PC-9 (cell line): Measurements from ENCODE around the gene EVI5L. TPM values are rescaled to one million over a fixed set of nuclear protein-coding genes. Genes with fewer than 3 reads are reported as not detected.

Source experiments
- BruUV-seq: library from RNA; stranded (reverse); fragments of 400-500 nt; replicated peaks from 2 replicates; lab custom pipeline; 2021; lab: Mats Ljungman, UMichigan
- CTCF ChIA-PET: fragments of 300-600 bp; sonication (Branson Sonifier 250); formaldehyde crosslinking; loops from one replicate; lab custom pipeline; 2022; ENCODE audit warnings: antibody characterized with exemption; lab: Charles Lee
- POLR2A ChIA-PET: fragments of 300-600 bp; sonication (Branson Sonifier 250); formaldehyde crosslinking; loops from one replicate; lab custom pipeline; 2022; ENCODE audit warnings: antibody characterized with exemption; ENCODE audit not compliant: unreplicated experiment; lab: Charles Lee
- DNase-seq, 2 experiments: peaks; one replicate each; pipeline versions ENCODE4 v3.0.0 to v3.0.0-alpha.2; 2015 to 2022; ENCODE audit warnings: mixed read lengths in 1 of 2
- H2AFZ ChIP-seq: fragments of 200-600 bp; sonication (generic); 2 replicates; pipeline ENCODE4 v1.8.1; 2017; ENCODE audit warnings: antibody characterized with exemption
- H3F3A ChIP-seq: fragments of 200-600 bp; sonication (generic); 2 replicates; pipeline ENCODE4 v1.8.1; 2017; ENCODE audit warnings: antibody characterized with exemption, mild to moderate bottlenecking, low read depth; ENCODE audit not compliant: insufficient read depth
- H3K27ac ChIP-seq: fragments of 200-600 bp; sonication (generic); 2 replicates; pipeline ENCODE4 v1.6.1; 2016; ENCODE audit warnings: mixed run types
- H3K27me3 ChIP-seq: fragments of 200-600 bp; sonication (generic); 2 replicates; pipeline ENCODE4 v1.6.1; 2016; ENCODE audit warnings: low read depth, mixed run types; ENCODE audit not compliant: insufficient read depth
- H3K36me3 ChIP-seq: fragments of 200-600 bp; sonication (generic); 2 replicates; pipeline ENCODE4 v1.6.1; 2016; ENCODE audit warnings: low read depth, mixed run types
- H3K4me1 ChIP-seq: fragments of 200-600 bp; sonication (generic); replicated peaks from 2 replicates; pipeline ENCODE4 v1.6.1; 2016; ENCODE audit warnings: mixed run types; ENCODE audit not compliant: insufficient read depth
- H3K4me2 ChIP-seq: fragments of 200-600 bp; sonication (generic); 2 replicates; pipeline ENCODE4 v1.6.1; 2017; ENCODE audit warnings: mixed run types
- H3K4me3 ChIP-seq: fragments of 200-600 bp; sonication (generic); 2 replicates; pipeline ENCODE4 v1.6.1; 2016; ENCODE audit warnings: mixed run types
- H3K79me2 ChIP-seq: fragments of 200-600 bp; sonication (generic); 2 replicates; pipeline ENCODE4 v1.6.1; 2017; ENCODE audit warnings: low read depth, mixed run types
- H3K9me2 ChIP-seq: fragments of 200-600 bp; sonication (generic); 2 replicates; pipeline ENCODE4 v1.8.1; 2017; ENCODE audit warnings: mild to moderate bottlenecking; ENCODE audit not compliant: insufficient read depth
- H3K9me3 ChIP-seq: fragments of 200-600 bp; sonication (generic); 2 replicates; pipeline ENCODE4 v1.8.1; 2016; ENCODE audit warnings: low read depth; ENCODE audit not compliant: insufficient read depth
- H4K20me1 ChIP-seq: fragments of 200-600 bp; sonication (generic); 2 replicates; pipeline ENCODE4 v1.8.1; 2017; ENCODE audit not compliant: insufficient read depth
- CTCF ChIP-seq: fragments of 200-600 bp; sonication (generic); conservative IDR thresholded peaks from 2 replicates; pipeline ENCODE4 v1.6.1; 2017; ENCODE audit warnings: mixed run types, antibody characterized with exemption, mild to moderate bottlenecking, moderate library complexity
- EZH2 ChIP-seq: fragments of 200-600 bp; sonication (generic); IDR thresholded peaks from 2 replicates; pipeline ENCODE4 v1.8.0; 2017; ENCODE audit warnings: antibody characterized with exemption, low read depth
- intact Hi-C: fragments of 100-400 bp; cut with micrococcal nuclease; formaldehyde crosslinking; loops from one replicate; pipeline ENCODE4 v1.10.0; 2022; ENCODE audit not compliant: unreplicated experiment
- total RNA-seq: library from RNA; stranded (reverse); gene quantifications from 2 replicates; pipeline ENCODE4 v1.2.3, GENCODE V29; 2021

Gene EVI5L
- total RNA-seq, 1 experiment from 2014 or later, result 19.2 TPM

GRCh38 chr19:7903244-7904073 is 73.4 kb downstream of the EVI5L start, which contains the start of gene MAP2K7:
Gene MAP2K7, plus strand, starts transcription at chr19:7903877. Its CDS starts 68 bp downstream, at chr19:7903945.
- Histone ChIP-seq H3K27me3 (no peaks in the 10 kb centered on the region), H4K20me1 (peaks cover 31% of the 10 kb centered on the region), H3K27ac (peak within 1 kb of the TSS; percentile 68), H2AFZ (peak within 1 kb of the TSS; percentile 84), H3K79me2 (peaks cover 63% of the 10 kb centered on the region), H3K4me2 (peak within 1 kb of the TSS; percentile 99), H3K9me3 (no peaks in the 10 kb centered on the region), H3K36me3 (0 out of 2 replicates have a peak, but pooled peaks cover 4% of the 10 kb centered on the region), H3K4me3 (peak within 1 kb of the TSS; percentile 86), H3F3A (peaks cover 19% of the 10 kb centered on the region), H3K4me1 (peaks cover 16% of the 10 kb centered on the region; the same call in 1 of the 2 replicates), H3K9me2 (no peaks in the 10 kb centered on the region)
- intact Hi-C loops, result loop anchor here (1.0 to 5.0 kb wide), 3 partner anchors 8 to 51 kb away; no protein-coding TSS in a partner anchor
- POLR2A ChIA-PET, result interaction anchor here (0.5 to 1.1 kb wide), 9 partner anchors 16 to 548 kb away, joined by 3 to 34 read pairs (median 4); partner anchors contain the start of genes PRR36 and SNAPC2
- DNase-seq, result peak; percentile 97 to 100
- BruUV-seq, result no TSS peak
- CTCF ChIA-PET, result interaction anchor here (0.6 to 2.2 kb wide), 3 partner anchors 18 to 50 kb away, joined by 3 to 10 read pairs (median 7); no protein-coding TSS in a partner anchor
- no peak for TF ChIP-seq EZH2
- peak; percentile 51; the same call in 1 of the 2 replicates for TF ChIP-seq CTCF

DNA sequence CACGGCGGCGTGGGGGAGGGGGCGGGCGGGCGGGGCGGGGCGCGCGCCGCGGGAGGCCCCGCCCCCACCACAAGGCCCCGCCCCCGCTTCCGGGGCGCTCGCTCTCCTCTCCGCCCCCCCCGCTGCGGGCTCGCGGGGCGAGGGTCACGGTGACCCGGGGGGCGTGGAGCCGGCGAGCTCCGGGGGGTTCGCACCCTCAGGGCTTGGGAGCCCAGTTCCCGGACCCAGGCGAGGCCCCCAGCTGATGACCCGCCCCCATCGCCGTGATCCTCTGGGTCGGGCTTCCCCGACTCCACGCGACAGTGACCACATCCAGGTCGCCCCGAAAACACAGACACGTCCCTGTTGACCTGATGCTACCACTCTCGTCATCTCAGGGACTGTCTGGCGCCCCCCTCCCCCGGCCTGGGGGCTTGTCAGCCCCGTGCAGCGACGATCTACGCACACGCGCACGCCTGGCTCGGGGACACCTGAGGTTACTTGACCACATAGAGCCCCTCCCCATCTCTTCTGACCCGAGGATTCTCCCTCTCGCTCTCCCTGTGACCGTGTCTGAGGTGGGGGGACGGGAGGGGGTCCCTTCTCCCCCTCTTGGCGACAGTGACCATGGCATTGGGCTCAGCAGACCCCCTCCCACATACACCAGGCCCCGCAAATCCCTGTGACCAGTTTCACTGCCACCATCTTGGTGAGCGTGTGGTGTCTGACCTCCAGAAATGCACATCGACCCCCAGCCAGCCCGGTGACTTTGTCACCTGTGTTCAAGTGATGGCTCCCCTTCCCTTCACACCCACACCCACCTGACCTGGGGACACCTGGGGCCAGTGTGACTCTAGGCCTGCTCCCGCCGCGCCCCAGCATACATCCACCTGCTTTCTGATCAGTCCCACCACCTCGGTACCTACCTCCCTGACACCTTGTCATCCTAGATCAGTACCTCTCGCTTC is 74.3 kb downstream of the EVI5L start:
- Histone ChIP-seq H3K4me2 (peak overlapping the region; percentile 99), H3K4me3 (peak overlapping the region; percentile 74), H3K9me2 (no peaks in the 10 kb centered on the region), H3K36me3 (no peaks in the 10 kb centered on the region), H3K27me3 (no peaks in the 10 kb centered on the region), H3F3A (peaks cover 19% of the 10 kb centered on the region; the same call in 1 of the 2 replicates), H4K20me1 (peaks cover 39% of the 10 kb centered on the region), H3K27ac (peak overlapping the region; percentile 17; the same call in 1 of the 2 replicates), H2AFZ (peak overlapping the region; percentile 79), H3K9me3 (no peaks in the 10 kb centered on the region), H3K79me2 (peaks cover 63% of the 10 kb centered on the region), H3K4me1 (peaks cover 16% of the 10 kb centered on the region; the same call in 1 of the 2 replicates)
- no peak for TF ChIP-seq EZH2
- TF ChIP-seq CTCF, result no peak
- TSS peak; percentile 50 for BruUV-seq
- ChIA-PET POLR2A (interaction anchor here (0.6 to 1.1 kb wide), 5 partner anchors 15 to 41 kb away, joined by 3 to 34 read pairs (median 4); partner anchors contain the start of genes PRR36 and SNAPC2), CTCF (interaction anchor here (0.6 to 2.2 kb wide), 3 partner anchors 17 to 51 kb away, joined by 3 to 10 read pairs (median 7); no protein-coding TSS in a partner anchor)
- DNase-seq, result no peak
- intact Hi-C loops, result loop anchor here (5.0 kb wide), 1 partner anchor 52 kb away; no protein-coding TSS in a partner anchor
